Activated CD4-positive, CD25-positive, alpha-beta regulatory T cell treated with anti-CD3 and anti-CD28 coated beads, Interleukin-2, amount 50 U/mL, for 24 hours (primary cell): ENCODE data around the gene NME3.

ENCODE experiments used
- ATAC-seq, 2 donors: fragments of 150-1000 bp; cut with Tn5 transposase; one replicate each; pipeline ENCODE4 v1.10.0; 2021; ENCODE audit warnings: mild to moderate bottlenecking in 1 of 2, moderate library complexity in 1 of 2

NME3 gene

DNA sequence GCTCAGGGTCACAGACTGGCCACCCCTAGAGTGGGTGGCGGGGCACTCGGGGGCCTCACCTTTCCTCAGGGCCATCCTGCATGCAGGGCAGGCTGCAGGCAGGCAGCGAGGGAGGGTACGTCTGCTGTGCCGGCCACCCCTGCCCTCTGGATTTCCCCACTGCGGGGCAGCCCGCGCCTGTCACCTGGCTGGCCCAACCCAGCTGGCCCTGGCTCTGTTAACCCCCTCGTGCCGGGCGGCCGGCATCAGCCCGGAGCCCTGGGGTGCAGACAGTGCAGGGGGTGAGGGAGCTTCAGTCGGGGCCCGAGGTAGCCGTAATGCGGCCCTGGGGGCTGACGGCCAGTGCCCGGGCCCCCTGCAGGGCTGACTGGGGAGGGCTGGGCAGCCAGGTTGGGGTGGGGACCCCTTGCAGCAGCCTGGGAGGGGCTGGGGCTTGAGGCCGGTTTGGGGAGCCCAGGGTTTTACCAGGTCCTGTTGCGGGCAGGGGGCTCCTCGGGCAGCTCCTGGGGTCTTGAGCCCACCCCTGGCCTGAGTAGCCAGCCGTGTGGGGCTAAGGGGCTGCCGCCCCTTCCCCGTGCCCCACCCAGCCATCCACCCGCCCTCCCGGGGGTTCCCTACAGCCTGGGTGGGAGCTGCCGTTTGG, 22.4 kb upstream of the NME3 start, which contains the start of gene IGFALS:
Gene IGFALS, minus strand, starts transcription at position 128 of the 643 bp plus-strand sequence. Its CDS starts 53 bp downstream, at position 75.
- no peak for ATAC-seq

DNA sequence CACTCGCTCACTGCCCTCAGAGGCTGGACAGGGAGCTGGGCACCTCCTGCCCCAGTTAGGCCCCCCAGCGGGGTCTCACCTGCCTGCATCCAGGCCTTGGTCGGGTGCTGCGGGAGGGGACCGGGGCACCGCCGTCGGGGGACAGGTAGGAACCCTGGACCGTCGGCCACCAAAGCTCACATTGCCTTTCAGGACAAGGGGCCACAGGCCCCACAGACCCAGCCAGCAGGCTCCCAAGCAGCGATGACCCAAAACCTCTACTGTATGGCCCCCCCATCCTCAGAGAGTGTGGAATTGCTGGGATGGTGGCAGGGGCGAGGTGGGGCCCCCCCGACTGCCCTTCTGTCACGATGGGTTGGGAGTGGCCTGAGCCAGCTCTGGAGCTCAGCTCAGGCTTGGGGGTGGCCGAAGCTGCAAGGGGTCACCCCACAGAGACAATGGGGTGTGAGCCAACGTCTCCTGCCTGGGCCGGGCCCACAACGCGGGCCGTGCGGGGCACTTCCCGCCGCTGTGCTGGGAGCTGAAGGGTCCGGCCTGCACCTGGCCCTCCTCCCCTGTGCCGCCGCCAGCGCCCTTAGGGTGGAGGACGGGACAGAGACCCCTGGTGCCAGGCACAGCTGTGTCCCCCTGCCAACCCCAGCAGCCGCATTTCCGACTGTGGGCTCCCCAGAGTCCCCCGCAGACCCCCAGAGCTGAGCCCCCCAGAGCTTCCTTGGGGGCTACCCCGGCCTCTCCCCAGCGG, 21.7 kb upstream of the NME3 start:
- ATAC-seq, result no peak

DNA sequence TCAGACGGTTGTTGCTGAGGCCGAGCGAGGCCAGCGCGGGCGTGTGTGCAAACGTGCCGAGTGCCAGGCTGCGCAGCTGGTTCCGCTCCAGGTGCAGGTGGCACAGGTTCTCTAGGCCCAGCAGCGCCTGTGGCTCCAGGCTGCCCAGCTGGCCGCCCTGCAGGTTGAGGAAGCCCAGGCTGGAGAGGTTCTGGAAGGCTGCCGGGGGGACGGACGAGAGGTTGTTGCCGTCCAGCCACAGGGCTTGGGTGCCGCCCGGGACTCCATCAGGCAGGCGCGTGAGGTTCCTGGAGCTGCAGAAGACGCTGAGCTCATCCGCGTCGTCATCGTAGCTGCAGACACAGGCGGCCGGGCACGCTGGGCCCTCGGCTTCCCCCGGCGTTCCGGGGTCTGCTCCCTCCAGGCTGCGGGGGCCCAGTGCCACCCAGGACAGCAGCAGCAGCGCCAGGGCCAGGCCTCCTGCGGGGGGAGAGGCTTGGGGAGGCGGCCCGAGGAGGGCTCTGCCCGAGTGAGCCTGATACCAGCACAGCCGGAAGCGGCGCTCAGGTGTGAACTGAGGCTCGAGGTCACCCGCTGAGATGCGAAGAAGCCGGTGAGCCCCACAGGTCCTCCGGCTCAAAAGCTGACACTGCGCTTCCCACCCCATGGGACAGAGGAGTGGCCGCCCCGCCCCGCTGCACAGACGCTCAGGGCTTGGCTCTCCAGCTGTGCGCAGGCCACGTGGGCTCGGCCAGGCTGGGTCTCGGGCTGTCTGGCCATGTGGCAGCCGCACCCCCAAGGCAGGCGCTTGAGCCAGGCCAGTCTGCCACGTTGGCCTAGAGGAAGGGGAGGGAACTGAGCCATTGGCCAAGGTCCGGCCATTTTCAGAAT, 20.8 kb upstream of the NME3 start:
- no peak for ATAC-seq

DNA sequence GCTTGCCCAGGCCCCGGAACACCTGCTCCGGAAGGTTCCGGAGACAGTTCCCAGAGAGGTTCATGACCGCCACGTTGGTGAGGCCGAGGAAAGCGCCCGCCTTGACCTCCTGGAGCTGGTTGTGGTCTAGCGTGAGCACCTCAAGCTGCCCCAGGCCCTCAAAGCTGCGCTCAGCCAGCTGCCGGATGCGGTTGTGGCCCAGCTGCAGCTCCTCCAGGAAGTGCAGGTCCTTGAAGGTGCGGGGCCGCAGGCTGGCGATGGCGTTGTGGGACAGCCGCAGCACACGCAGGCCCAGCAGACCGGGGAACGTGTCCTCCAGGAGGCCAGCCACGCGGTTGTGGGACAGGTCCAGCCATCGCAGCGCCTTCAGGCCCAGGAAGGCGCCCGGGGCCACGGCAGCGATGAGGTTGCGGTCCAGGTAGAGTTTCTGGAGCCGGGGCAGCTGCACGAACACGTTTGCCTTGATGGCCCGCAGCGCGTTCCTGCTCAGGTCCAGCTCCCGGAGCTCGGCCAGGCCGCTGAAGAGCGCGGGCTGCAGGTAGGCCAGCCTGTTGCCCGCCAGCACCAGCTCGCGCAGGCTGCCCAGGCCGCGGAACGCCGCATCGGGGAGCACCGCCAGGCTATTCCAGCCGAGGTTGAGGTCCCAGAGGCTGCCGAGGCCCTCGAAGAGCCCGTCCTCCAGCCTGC, 20.1 kb upstream of the NME3 start:
- ATAC-seq, result no peak

DNA sequence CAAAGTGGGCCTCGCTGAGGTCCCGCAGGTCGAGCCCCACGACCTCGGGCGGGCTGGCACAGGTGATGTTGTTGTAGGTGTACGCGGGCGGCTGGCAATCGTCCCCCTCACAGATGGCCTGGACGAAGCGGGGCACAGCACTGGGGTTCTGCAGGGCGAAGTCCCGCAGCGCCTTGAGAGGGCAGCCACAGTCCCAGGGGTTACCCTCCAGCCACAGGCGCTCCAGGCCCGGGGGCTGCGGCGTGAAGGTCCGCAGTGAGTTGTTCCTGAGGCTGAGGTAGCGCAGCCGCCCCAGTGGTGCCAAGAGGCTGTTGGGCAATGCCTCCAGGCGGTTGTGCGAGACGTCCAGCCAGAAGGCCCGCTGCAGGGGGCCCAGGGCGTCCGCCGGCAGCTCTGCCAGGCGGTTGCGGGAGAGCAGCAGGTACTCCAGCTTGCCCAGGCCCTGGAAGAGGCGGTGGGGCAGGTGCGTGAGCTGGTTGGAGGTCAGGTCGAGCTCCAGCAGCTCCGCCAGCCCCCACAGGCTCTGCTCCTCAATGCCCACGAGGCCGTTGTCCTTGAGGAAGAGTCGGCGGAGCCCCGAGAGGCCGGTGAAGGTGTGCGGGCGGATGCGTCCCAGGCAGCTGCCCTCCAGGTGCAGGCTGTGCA, 19.4 kb upstream of the NME3 start:
- no peak for ATAC-seq

DNA sequence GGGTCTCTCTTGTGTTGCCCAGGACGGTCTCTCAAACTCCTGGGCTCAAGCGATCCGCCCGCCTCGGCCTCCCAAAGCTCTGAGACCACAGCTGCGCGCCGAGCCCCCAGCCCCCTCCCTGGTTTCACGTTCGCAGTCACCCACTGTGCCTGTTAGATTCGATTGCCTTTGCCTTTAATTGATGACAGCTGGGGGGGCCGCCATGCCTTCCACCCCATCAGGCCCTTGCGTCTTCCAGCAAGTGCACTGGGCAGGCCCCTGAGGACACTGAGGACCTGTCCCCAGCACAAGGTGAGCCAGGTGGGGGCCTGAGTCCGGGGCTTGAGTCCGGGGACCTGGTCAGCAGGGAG, 18.9 kb upstream of the NME3 start:
- no peak for ATAC-seq

DNA sequence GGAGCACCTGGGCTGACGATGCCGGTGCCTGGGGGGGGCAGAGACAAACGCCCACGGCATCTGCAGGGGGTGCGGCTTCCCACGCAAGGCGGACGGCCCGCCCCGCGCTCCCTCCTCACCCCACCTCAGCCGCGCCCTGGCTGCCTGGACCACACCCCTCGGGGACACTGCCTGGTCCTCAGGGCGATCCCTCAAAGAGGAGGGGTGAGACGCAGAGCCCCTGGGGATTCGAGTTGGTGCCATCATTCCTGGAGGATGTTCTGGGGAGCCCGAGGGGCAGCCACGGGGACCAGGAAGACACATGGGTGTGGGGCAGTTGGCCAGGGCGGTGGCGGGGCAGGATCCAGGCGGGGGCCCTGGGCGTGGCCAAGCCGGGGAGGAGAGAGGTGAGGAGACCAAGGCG, 18.3 kb upstream of the NME3 start:
- no peak for ATAC-seq

DNA sequence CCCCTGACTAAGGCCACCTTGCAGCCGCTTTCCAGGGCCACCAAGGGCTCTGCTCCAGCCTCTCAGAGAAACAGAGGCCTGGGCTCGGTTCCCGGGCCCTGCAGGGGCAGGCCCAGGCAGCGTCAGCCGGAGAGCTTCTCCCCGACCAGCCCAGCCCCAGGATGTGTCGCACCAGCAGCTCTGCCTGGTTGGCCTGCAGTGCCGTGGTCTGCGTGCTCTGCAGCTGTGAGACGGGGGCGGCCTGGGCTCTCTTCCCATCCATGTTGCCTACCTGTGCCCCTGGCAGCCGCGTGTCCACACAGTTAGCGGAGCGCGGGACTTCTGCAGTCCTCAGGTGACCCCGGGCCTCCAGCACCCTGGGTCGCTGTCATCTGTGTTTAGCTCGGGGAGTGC, 17.4 kb upstream of the NME3 start:
- ATAC-seq, result no peak

DNA sequence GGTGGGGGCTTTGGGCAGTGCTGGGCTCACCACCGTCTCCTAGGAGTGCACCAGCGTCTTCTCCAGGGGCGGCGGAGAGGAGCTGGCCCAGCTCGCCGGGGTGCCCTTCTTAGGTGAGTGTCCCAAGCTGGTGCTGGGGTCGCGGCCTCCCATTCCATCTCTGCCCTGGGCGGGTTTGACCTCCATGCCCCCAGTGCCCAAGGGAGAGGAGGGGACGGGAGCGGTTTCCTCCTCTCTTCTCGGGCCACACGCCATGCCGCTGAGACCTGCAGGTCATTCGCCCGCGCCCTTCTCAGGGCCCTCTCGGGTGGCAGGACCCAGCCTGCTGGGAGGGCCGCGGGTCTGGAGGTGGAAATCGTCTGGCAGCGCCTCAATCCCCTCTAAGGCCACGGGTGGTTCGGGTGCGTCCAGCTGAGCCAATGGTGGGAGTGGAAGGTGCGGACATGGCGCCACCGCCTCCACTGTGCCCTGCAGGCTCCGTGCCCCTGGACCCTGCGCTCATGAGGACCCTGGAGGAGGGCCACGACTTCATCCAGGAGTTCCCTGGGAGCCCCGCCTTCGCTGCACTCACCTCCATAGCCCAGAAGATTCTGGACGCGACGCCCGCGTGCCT, 16.9 kb upstream of the NME3 start:
- ATAC-seq, result no peak

DNA sequence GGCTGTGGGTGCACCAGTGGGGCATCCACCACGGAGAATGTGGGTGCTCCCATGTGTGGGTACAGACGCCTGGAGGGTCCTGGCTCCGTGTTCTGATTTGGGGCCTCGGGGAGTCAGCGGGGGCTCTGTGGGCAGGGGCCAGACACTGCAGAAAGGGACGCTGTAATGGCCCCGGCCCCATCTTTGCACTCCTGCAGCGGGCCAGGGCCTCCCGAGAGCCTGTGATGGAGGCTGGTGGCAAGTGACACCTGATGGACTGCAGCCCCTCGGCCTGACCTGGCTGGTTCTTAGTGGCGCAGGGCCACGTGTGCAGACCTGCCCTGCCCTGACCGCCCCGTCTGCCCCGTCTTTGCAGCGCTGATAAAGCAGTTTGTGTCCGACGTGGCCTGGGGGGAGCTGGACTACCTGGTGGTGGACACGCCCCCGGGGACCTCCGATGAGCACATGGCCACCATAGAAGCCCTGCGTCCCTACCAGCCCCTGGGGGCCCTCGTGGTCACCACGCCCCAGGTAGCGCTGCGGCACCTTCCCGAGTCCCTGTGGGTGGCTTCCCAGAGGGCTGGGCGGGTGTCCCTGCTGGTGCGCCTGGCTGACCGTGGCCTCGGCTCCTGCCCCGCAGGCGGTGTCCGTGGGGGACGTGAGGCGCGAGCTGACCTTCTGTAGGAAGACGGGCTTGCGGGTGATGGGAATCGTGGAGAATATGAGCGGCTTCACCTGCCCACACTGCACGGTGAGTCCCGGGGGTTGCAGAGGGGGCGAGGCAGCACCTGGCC, 16.2 kb upstream of the NME3 start:
- no peak for ATAC-seq

DNA sequence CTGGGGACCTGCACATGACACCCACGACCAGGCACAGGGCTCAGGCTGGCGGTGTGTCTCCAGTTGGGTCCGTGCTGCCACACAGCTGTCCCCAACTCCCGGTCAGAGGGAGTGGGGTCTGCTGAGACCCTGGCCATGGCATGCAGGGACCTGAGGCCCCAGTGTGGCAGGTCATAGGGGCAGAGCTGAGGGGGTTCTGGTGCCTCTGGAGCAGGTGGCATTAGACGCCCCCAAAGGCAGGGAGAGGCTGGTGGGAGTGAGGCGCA, 15.6 kb upstream of the NME3 start:
- ATAC-seq, result no peak

DNA sequence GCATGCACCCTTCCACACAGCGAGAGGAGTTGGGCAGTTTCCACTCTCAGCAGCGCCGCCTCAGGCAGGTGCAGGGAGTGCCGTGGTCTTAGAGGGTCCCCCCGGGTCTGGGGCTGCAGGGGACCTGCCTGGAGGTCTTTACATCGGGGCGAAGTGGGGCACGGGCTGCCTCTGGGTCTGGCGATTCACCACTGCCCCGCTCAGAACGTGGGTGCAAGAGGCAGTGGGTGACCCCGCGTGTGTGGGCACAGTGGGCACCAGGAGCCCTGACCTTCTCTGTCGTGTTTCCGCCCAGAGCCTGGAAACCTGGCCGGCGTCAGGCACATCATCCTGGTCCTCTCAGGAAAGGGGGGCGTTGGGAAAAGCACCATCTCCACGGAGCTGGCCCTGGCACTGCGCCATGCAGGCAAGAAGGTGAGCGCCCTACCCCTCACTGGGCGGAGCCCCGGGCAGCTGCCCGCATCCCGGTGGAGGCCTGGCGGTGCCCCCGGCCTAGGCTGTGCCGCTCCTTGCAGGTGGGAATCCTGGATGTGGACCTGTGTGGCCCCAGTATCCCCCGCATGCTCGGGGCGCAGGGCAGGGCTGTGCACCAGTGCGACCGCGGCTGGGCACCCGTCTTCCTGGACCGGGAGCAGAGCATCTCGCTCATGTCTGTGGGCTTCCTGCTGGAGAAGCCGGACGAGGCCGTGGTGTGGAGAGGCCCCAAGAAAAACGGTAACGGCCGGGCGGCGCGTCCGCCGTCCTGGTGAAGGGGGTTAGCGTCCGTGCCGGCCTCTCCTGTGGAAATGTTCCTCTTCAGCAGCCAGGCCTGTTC, 15.1 kb upstream of the NME3 start:
- ATAC-seq, result no peak

DNA sequence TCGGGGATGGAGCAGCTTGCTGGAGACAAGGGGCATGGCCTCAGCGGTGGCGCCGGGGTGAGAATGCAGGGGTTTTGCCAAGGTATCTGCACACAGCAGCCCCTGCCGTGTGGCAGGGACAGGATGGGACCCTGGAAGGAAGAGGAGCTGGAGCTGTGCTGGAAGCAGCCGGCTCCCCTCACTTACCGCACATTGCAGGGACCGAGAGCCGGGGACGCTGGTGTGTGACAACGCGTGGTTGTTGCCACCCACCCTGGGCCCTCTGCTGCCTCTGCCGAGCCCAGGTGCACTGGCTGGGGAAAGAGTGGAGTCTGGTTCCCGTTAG, 14.5 kb upstream of the NME3 start:
- no peak for ATAC-seq

DNA sequence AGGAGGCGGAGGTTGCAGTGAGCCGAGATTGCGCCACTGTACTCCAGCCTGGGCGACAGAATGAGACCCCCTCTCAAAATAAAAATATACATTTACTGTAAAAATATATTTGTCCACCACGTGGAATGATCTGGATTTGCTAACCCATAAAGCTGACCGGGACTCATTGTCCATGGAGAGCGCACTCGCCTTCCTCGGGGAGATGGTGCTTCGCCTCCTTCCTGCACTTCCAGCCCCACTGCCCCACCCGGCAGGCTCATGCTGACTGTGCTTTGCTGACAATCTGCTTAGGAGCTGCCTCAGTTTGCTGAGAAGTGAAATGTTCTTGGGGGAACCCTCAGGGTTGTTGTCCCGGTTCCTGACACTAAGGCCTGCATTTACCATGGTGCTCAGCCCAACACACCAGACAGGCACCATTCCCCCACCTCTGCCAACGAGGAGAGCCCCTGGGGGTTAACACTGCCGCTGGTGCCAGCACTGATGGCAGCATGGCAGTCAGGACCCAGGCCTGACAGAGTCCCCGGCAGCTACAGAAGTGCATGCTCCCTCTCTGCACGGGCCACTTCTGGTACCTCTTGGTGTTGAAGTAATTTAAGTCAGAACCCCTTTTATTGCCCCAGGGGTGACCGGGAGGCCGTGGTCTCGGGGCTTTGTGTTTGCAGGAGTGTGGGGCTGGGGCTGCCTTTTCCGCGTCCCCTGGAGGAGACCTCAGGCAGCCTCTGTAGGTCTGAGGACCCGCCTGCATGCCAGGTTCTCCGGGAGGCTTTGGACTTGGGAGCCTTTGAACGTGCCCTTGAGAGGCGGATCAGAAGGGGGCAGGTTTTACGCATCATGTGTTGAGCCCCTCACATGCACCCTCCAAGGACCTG, 13.9 kb upstream of the NME3 start:
- ATAC-seq, result no peak

DNA sequence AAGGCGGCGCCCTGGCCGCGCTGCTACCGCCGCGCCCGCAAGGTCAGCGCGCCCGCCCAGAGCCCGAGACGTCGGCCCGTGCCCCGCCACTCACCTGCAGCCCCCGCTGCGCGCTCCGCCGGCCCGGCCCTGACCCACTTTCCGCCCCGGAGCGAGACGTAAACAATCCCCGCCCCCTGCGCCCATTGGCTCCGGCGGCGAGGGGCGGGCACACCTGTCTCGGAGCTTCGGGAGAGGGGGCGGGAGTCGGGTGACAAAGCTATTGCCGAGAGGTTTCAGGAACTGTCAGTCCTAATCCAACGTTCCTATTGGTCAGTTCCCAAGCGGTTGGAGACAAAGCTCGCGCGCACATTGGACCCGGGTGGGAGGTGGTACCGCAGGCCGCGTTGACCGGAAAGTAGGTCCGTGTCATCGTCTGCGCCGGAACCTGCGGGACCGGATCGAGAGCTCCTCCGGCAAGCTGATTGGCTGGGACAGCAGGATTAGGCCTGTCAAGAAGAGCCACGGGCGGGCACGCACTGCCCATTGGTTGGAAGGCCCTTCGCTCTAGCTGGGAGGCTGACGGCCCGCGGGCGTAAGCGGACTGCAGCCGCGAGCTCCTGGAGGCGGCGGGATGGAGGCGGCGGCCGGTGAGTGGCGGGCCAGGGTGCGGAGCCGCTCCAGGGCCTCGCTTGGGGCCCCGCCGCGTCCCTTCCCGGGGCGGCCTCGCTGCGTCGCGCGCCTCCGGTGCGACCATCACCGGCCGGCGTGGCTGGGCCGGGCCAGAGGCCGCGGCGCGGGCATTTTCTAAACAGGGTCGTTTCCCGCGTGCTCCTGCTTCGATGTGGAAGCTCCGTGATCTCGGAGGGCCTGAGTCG, 11.3 kb upstream of the NME3 start, which contains the start of the genes NUBP2 and SPSB3:
Gene NUBP2, plus strand, starts transcription at position 553 of the 857 bp plus-strand sequence. Its CDS starts 61 bp downstream, at position 614.
Gene SPSB3, minus strand, starts transcription at position 164 of the 857 bp plus-strand sequence. CDS start 1,088 bp downstream, outside the sequence.
- ATAC-seq, result peak; percentile 92 to 93

DNA sequence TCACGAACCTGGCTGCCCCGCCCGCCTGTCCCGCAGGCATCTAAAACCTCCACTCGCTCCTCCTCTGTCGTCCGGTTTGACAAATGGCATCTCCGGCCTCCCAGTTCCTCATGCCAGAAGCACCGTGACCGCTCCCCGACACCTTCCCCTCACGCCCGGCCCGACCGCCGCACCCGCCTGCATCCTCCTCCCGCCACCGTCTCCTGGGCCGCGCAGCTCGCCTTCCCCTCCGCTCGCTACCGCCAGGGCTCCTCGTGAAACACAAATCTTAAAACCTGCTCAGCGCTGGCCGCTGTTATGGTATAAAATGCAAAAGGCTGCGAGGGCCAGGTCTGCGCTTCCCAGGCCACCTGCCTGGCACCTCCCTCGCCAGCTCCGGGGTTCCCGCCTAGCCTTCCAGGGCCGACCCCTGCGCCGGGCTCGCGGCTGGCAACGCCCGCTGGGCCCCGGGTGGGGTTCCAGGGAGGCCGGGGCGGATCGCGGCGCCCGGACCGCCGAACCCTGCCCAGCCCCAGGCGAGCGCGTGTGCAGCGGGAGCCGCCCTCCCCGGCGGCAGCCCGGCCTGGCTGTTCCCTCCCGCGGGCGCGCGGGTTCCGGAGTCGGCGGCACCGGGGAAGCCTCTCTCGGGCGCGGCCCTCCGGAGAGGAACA, 10.5 kb upstream of the NME3 start:
- peak; percentile 2 to 4 for ATAC-seq

DNA sequence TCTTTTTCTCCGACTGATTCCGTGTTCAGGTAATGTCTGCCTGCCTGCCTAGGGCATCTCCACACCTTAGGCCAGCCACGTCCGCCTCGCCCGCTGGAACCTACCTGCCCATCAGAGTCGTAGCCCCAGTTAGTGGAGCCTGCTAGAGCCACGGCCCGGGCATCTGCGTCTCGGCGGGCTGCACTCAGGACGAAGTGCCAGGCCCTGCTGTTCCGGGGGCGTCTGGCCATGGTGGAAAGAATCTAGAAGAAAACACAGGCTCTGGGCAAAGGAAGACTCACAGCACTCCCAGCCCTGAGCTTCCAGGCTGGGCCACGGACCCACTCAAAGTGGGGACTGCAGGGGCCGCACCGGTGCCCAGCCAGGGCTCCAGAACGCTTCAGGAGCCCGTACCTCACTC, 9.9 kb upstream of the NME3 start:
- no peak for ATAC-seq

DNA sequence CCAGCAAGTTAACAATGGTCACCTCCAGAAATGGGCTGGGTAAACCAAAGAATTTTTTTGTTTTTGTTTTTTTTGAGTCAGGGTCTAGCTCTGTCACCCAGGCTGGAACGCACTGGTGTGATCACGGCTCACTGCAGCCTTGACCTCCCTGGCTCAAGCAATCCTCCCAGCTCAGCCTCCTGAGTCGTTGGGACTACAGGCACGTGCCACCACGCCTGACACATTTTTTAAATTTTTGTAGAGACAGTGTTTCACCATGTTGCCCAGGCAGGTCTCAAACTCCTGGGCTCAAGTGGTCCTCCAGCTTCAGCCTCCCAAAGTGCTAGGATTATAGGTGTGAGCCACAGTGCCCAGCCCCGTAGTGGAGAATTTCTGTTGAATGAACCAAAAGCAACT, 9.3 kb upstream of the NME3 start:
- no peak for ATAC-seq
